ENCODE results near the gene PDE6B.

- no peak for TF ChIP-seq EP300 (IDR thresholded peaks at IDR 0.05)
- TF ChIP-seq CTCF (IDR thresholded peaks at IDR 0.05) = no peak
- no peak for TF ChIP-seq POLR2A (IDR thresholded peaks at IDR 0.05)
These were observed 60.5 kb downstream of the PDE6B start for GRCh38 chr4:685679-686412.

All from ovary (tissue), 3 donors.